Progenitor cell of endocrine pancreas (in vitro differentiated cells): ENCODE measurements around the gene IQGAP1. TPM values are rescaled to one million over a fixed set of nuclear protein-coding genes. Genes with fewer than 3 reads are reported as not detected.

ENCODE experiments used
- DNase-seq: peaks from one replicate; pipeline ENCODE4 v3.0.0; 2021; ENCODE audit warnings: low spot score; ENCODE audit not compliant: unreplicated experiment
- H3K27ac Mint-ChIP-seq: 2 replicates; pipeline ENCODE4 v1.8.0; 2021; ENCODE audit warnings: mild to moderate bottlenecking, moderate library complexity, mixed read lengths
- H3K27me3 Mint-ChIP-seq: 2 replicates; pipeline ENCODE4 v1.8.0; 2021; ENCODE audit warnings: mixed read lengths
- H3K36me3 Mint-ChIP-seq: 2 replicates; pipeline ENCODE4 v1.8.0; 2022; ENCODE audit warnings: mixed read lengths; ENCODE audit not compliant: insufficient read depth
- H3K4me1 Mint-ChIP-seq: 2 replicates; pipeline ENCODE4 v1.8.0; 2021; ENCODE audit warnings: low read depth, mixed read lengths
- H3K4me3 Mint-ChIP-seq: 2 replicates; pipeline ENCODE4 v1.8.0; 2021; ENCODE audit warnings: low read depth, mild to moderate bottlenecking, moderate library complexity, mixed read lengths
- H3K9me3 Mint-ChIP-seq: 2 replicates; pipeline ENCODE4 v1.8.0; 2021; ENCODE audit warnings: low read depth, mixed read lengths
- CTCF ChIP-seq: fragments of 200-600 bp; sonication (generic); IDR thresholded peaks from one replicate; pipeline ENCODE4 v1.5.0; 2021; ENCODE audit warnings: antibody characterized with exemption, mild to moderate bottlenecking; ENCODE audit not compliant: unreplicated experiment
- total RNA-seq: library from RNA; stranded (reverse); gene quantifications from 2 replicates; pipeline ENCODE4 v1.2.1, GENCODE V29; 2021

Gene IQGAP1
- total RNA-seq, 1 donor from 2014 or later, result 141 TPM

GRCh38 chr15:90483637-90484036, 95.6 kb downstream of the IQGAP1 start:
- Mint-ChIP-seq H3K9me3 (no peaks in the 10 kb centered on the region), H3K36me3 (peaks cover 31% of the 10 kb centered on the region), H3K27ac (no peak overlapping the region), H3K27me3 (no peaks in the 10 kb centered on the region), H3K4me1 (peaks cover 2% of the 10 kb centered on the region), H3K4me3 (no peak overlapping the region)
- DNase-seq, result no peak
- no peak for TF ChIP-seq CTCF

GRCh38 chr15:90487186-90487585, 99.1 kb downstream of the IQGAP1 start:
- DNase-seq, result no peak
- no peak overlapping the region for H3K27ac Mint-ChIP-seq
- no peak overlapping the region for H3K4me3 Mint-ChIP-seq
- no peak for TF ChIP-seq CTCF
- peaks cover 12% of the 10 kb centered on the region for H3K4me1 Mint-ChIP-seq
- H3K9me3 Mint-ChIP-seq, result no peaks in the 10 kb centered on the region
- H3K27me3 Mint-ChIP-seq, result no peaks in the 10 kb centered on the region
- H3K36me3 Mint-ChIP-seq, result peaks cover 47% of the 10 kb centered on the region

GRCh38 chr15:90489514-90489913, 101.5 kb downstream of the IQGAP1 start:
- Mint-ChIP-seq H3K27ac (peak overlapping the region; percentile 11), H3K4me3 (no peak overlapping the region), H3K4me1 (peaks cover 12% of the 10 kb centered on the region), H3K9me3 (no peaks in the 10 kb centered on the region), H3K27me3 (no peaks in the 10 kb centered on the region), H3K36me3 (peaks cover 53% of the 10 kb centered on the region)
- no peak for TF ChIP-seq CTCF
- no peak for DNase-seq

- Mint-ChIP-seq H3K4me1 (peaks cover 12% of the 10 kb centered on the region), H3K27ac (no peak overlapping the region), H3K27me3 (no peaks in the 10 kb centered on the region), H3K4me3 (no peak overlapping the region), H3K9me3 (no peaks in the 10 kb centered on the region), H3K36me3 (peaks cover 54% of the 10 kb centered on the region)
- TF ChIP-seq CTCF, result no peak
- no peak for DNase-seq
Observed at GRCh38 chr15:90489944-90490343, 101.9 kb downstream of the IQGAP1 start.

GRCh38 chr15:90493647-90494046, 105.6 kb downstream of the IQGAP1 start:
- TF ChIP-seq CTCF, result no peak
- DNase-seq, result no peak
- H3K27ac Mint-ChIP-seq, result no peak overlapping the region
- H3K9me3 Mint-ChIP-seq, result no peaks in the 10 kb centered on the region
- no peak overlapping the region for H3K4me3 Mint-ChIP-seq
- H3K36me3 Mint-ChIP-seq, result peaks cover 44% of the 10 kb centered on the region
- no peaks in the 10 kb centered on the region for H3K27me3 Mint-ChIP-seq
- peaks cover 12% of the 10 kb centered on the region for H3K4me1 Mint-ChIP-seq
